H7 (cell line): ENCODE measurements around the gene VIPR2. TPM values are rescaled to one million over a fixed set of nuclear protein-coding genes. Genes with fewer than 3 reads are reported as not detected.

Source experiments
- DNase-seq: peaks from one replicate; pipeline ENCODE4 v3.0.0; 2012
- H3K27me3 ChIP-seq: 2 replicates; pipeline ENCODE4 v1.6.0; 2011; ENCODE audit warnings: mild to moderate bottlenecking, low read length; ENCODE audit not compliant: control insufficient read depth, insufficient read depth
- H3K36me3 ChIP-seq: replicated peaks from 2 replicates; pipeline ENCODE4 v1.5.1; 2011; ENCODE audit warnings: low read length; ENCODE audit not compliant: control insufficient read depth, insufficient read depth
- H3K4me3 ChIP-seq: 2 replicates; pipeline ENCODE4 v1.5.1; 2011; ENCODE audit warnings: low read depth, mild to moderate bottlenecking, control low read depth, low read length, moderate library complexity; ENCODE audit not compliant: insufficient read depth
- total RNA-seq: library from RNA; depleted of rRNA; stranded (reverse); fragments of >200 nt; shearing (Covaris generic); gene quantifications from 2 replicates; pipeline ENCODE4 v1.2.3, GENCODE V29; 2014

Gene VIPR2
- total RNA-seq, 1 experiment from 2014 or later, result 2.5 TPM

GRCh38 chr7:159149488-159149887 lies 4.8 kb upstream of the VIPR2 start:
- DNase-seq, result no peak
- Histone ChIP-seq H3K4me3 (no peak overlapping the region), H3K36me3 (no peaks in the 10 kb centered on the region), H3K27me3 (peaks cover 14% of the 10 kb centered on the region)

DNA sequence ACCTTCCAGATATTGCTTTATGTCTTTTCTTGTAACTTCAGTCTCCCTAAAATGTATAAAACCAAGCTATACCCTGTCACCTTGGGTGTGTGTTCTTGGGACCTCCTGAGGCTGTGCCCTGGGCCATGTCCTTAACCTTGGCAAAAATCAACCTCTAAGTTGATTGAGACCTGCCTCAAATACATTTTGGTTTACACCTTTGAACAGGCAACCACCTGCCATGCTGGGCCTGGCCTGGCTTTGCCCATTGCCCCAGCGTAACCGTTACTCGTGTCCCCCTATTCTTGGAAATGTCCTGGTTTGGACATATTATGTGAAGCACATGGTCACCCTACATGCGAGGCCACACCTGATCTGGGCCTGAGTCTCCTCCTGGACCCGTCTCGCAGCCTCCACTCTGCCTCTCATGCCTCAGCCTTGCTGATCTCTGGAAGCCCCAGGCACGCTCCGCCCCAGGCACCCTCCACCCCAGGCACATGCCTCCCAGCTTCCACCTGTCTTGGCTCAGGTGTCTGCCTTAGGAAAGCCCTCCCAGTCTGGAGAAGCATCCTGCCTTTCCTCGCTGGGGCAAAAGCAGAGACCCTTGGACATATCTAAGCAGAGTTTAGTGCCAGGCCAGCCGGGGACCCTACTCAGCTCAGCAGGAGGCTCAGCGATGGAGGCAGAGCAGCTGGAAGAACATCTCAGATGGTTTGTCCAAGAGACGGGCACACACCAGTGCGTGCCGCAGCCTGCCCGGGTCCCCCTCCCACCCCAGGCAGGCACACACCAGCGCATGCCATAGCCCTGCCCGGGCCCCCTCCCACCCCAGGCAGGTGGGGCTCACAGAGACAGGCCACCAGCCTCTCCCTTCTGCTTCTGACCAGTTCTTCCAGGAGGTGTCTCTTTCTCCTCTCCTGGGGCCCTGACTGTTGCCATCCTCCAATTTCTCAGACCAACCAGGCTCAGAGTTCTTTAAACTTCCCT lies 4.0 kb upstream of the VIPR2 start:
- Histone ChIP-seq H3K27me3 (peaks cover 22% of the 10 kb centered on the region), H3K36me3 (no peaks in the 10 kb centered on the region), H3K4me3 (no peak overlapping the region)
- DNase-seq, result peak; percentile 30

GRCh38 chr7:159147687-159148086 lies 3.0 kb upstream of the VIPR2 start:
- DNase-seq, result no peak
- no peaks in the 10 kb centered on the region for H3K36me3 ChIP-seq
- H3K4me3 ChIP-seq, result no peak overlapping the region
- H3K27me3 ChIP-seq, result peaks cover 33% of the 10 kb centered on the region

DNA sequence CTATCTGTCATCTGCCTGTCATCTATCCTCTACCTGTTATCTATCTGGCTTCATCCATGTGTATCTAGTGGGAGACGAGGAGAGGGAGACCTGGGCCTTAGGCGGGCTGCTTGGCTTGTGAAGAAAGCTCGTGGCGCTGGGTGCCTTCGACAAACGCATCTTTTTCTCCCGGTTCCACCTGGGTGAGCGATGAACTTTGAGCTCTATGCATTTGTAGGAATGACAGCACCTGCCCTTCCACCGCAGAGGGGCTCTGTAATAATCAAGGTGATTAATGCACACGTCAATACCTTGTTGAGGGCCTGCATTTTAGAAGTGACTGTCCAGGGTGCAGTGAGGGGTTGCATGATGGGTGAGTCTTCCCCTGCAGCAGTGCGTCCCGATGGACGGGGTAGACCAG lies 2.6 kb upstream of the VIPR2 start:
- Histone ChIP-seq H3K4me3 (no peak overlapping the region), H3K36me3 (no peaks in the 10 kb centered on the region), H3K27me3 (peaks cover 35% of the 10 kb centered on the region)
- DNase-seq, result no peak

GRCh38 chr7:159146084-159146858 lies 1.6 kb upstream of the VIPR2 start:
- DNase-seq, result no peak

GRCh38 chr7:159145490-159145855 lies 806 bp upstream of the VIPR2 start:
- no peak for DNase-seq
- Histone ChIP-seq H3K36me3 (no peaks in the 10 kb centered on the region), H3K27me3 (peaks cover 35% of the 10 kb centered on the region), H3K4me3 (peak overlapping the region; percentile 36)

More at GRCh38 chr7:159146084-159146858, 1.6 kb upstream of the VIPR2 start:
- Histone ChIP-seq H3K27me3 (peaks cover 35% of the 10 kb centered on the region), H3K36me3 (no peaks in the 10 kb centered on the region), H3K4me3 (no peak overlapping the region)

GRCh38 chr7:159143780-159144757 lies 598 bp downstream of the VIPR2 start:
- Histone ChIP-seq H3K27me3 (peaks cover 35% of the 10 kb centered on the region), H3K4me3 (peak overlapping the region; percentile 59), H3K36me3 (no peaks in the 10 kb centered on the region)
- DNase-seq, result peak; percentile 81

DNA sequence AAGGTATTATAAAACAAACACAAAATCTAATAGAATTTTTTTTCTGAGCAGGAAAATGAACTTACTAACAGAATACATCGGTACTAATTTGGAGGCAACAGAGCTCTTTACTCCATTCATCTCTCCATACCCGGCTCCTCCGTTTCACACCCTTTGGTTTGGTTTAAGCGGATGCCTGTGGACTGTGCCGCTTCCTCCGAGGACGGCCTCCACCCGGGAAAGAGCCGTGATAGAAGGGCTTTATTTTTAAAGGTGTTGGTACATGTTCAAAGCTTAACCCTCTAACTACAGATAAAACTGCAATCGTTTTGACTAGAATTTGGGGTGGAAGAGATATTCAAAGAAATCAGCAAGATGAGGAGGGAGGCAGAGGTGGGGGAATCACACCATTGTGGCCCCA lies 1.9 kb downstream of the VIPR2 start:
- DNase-seq, result no peak
- H3K36me3 ChIP-seq, result no peaks in the 10 kb centered on the region
- H3K4me3 ChIP-seq, result no peak overlapping the region
- peaks cover 35% of the 10 kb centered on the region for H3K27me3 ChIP-seq

DNA sequence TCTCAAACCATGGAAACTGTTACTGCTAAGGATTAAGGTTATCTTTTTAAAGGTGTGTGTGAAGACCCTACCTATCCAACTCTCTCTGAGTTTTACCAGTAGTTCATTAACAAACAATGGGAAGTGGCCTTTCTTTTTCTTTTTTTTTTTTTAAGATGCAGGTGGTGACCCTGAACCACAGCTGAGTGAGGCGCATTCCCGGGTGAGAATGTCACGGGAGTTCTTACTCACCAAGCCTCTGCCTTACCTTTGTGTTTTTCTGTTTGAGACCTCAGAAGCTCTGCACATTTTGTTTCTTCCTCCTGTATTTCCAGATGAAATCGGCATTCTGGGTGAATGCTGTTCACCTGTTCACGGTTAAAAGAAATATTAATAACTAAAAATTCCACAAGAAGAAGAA lies 2.5 kb downstream of the VIPR2 start:
- H3K4me3 ChIP-seq, result no peak overlapping the region
- DNase-seq, result no peak
- peaks cover 35% of the 10 kb centered on the region for H3K27me3 ChIP-seq
- no peaks in the 10 kb centered on the region for H3K36me3 ChIP-seq

GRCh38 chr7:159141660-159142059 lies 3.0 kb downstream of the VIPR2 start:
- Histone ChIP-seq H3K4me3 (no peak overlapping the region), H3K36me3 (no peaks in the 10 kb centered on the region), H3K27me3 (peaks cover 35% of the 10 kb centered on the region)
- DNase-seq, result peak; percentile 69

- no peak for DNase-seq
- H3K27me3 ChIP-seq, result peaks cover 34% of the 10 kb centered on the region
- H3K4me3 ChIP-seq, result no peak overlapping the region
- no peaks in the 10 kb centered on the region for H3K36me3 ChIP-seq
These were observed 3.5 kb downstream of the VIPR2 start for GRCh38 chr7:159141167-159141566.

GRCh38 chr7:159140170-159140910 lies 4.3 kb downstream of the VIPR2 start:
- no peak overlapping the region for H3K4me3 ChIP-seq
- H3K27me3 ChIP-seq, result peaks cover 26% of the 10 kb centered on the region
- H3K36me3 ChIP-seq, result no peaks in the 10 kb centered on the region
- no peak for DNase-seq

- H3K36me3 ChIP-seq, result no peaks in the 10 kb centered on the region
- no peak overlapping the region for H3K4me3 ChIP-seq
- peaks cover 22% of the 10 kb centered on the region for H3K27me3 ChIP-seq
- no peak for DNase-seq
These were observed 5.0 kb downstream of the VIPR2 start for GRCh38 chr7:159139639-159140038.
